GM04503 (cell line): ENCODE measurements around the gene ATP11A.
"Not testable (repeated sequence)": the region's sequence is repeated elsewhere in the genome, so short reads cannot be mapped to it uniquely, and the experiment has no call there.

Experiments used
- DNase-seq: peaks from one replicate; pipeline ENCODE4 v3.0.0-alpha.2; 2012; ENCODE audit warnings: low read depth

ATP11A gene

GRCh38 chr13:112796190-112796915 is 106.5 kb downstream of the ATP11A start:
- no peak for DNase-seq

DNA sequence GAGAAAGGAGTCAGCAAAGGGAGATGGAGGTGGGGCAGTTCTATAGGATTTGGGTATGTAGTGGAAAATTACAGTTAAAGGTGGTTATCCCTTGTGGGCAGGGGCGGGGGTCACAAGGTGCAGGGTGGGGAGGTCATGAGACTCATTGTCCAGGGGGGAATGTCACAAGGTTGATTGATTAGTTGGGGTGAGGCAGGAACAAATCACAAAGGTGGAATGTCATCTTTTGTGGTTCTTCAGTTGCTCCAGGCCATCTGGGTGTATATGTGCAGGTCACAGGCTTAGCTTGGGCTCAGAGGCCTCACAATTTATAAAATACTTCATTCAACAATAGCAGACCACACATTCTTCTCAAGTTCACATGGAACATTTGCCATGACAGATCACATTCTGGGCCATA is 109.6 kb downstream of the ATP11A start:
- DNase-seq: no peak

GRCh38 chr13:112800057-112800456 is 110.2 kb downstream of the ATP11A start:
- DNase-seq: no peak

DNA sequence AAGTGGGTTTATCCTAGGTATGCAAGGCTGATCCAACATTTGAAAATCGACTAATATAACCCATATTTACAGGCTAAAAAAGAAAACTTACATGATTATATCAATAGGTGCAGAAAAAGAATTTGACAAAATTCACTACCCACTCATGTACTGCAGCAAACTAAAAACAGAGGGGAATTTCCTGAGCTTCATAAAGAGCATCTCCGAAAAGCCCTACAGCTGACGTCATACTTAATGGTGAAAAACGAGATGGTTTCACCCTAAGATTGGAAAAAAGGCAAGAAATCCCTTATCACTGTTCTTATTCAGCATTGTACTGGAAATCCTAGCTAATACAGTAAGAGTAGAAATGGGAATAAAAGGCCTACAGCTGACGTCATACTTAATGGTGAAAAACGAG is 111.0 kb downstream of the ATP11A start:
- not testable (repeated sequence) for DNase-seq

GRCh38 chr13:112802802-112803195 is 113.0 kb downstream of the ATP11A start:
- DNase-seq: no peak

DNA sequence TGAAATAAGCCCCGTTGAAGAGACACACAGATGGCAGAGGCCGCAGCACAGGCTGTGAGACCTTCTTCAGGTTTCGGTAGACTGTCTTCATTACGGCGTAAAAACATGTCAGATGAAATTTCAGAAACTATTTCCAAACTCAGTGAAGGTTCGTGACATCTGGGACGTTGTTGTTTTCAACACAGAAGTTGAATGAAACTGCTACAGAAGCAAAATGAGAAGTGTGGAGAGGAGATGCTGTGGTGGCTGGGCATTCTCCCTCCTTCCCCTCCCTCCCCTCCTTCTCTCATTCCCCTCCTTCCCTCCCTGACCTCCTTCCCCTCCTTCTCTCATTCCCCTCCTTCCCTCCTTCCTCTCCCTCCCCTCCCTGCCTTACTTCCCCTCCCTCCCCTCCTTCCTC is 113.6 kb downstream of the ATP11A start:
- no peak for DNase-seq

DNA sequence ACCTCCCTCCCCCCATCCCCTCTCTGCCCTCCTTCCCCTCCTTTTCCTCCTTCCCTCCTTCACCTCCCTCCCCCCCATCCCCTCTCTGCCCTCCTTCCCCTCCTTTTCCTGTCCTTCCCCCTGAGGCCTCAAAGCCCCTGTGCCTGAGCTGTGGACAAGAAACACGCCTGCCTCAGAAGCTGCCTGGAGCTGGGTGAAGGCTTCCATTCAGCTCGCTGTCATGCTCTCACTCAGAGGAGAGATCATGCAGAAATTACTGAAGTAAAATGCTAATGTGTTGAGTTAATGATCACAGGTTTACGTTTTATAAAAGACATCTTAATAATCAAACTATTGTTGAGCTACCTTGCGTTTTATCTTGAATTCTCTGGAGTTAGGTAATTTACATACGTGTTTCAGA is 114.5 kb downstream of the ATP11A start:
- no peak for DNase-seq

DNA sequence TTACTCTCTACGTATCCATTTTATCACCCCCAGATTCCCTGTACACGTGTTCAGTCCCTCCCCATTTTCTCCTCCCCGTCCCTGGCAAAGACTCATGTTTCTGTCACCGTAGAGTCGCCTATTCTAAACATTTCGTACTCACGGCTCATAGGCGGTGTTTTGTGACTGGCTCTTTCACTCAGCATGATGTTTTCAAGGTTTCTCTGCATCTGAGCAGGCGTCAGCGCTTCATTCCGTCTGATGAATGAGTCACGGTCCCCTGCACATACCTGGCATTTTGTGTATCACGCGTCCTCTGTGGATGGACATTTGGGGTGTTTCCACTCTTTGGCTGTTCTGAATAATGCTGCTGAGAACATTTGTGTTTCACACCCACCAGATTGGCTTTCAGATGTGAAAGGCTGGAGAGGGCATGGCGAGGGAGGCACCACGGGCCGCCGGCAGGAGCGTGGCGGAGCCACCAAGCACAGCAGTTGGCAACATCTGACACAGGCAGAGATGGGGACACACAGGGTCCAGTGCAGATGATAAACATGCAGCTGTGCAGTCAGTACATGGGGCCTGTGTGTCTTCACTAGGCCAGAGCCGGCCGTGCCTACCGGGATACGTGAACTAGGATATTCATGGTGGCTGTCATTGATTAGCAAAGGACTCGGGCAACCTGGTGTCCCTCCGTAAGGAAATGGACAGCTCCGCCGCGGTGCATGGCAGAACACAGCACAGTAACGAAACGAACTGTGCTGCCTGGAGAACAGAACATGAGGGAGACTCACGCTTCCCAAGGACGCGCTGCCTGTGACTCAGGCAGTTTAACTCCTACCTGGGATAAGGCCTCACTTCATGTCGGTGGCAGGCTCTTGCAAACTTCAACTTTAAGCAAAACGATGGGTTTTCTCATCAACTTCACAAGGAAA is 117.2 kb downstream of the ATP11A start:
- no peak for DNase-seq

DNA sequence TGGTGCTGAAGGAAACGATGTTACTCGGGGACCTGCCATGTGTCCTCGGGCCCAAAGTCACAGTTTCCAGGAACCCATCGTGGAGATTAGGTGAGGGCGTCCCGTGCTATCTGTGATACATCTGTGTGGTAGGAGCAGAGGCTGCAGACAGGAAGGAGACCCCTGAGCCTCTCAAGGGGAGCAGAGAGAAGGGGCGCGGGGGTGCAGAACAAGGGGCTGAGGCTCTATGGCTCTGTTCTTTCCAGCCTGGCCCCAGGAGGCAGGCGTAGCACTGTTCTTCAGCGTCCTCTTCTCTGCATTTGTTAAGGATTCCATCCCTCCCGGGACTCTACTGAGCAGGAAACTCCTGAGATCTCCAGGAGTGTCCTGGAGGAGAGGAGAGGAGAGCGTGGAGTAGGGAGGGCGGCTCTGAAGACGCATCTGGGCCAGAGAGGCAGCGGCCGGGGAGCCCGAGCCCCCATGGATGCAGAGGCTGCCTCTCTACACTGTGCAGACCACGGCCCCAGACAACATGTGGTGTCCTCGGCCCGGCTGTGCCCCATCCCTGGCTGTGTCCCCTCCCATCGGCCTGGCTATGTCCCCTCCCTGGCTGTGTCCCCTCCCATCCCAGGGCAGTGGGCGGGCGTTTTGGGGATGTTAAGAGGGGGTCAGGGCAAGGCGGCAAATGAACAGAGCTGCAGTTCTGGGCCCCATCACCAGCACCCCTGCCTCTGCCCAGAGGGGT is 118.0 kb downstream of the ATP11A start:
- no peak for DNase-seq

DNA sequence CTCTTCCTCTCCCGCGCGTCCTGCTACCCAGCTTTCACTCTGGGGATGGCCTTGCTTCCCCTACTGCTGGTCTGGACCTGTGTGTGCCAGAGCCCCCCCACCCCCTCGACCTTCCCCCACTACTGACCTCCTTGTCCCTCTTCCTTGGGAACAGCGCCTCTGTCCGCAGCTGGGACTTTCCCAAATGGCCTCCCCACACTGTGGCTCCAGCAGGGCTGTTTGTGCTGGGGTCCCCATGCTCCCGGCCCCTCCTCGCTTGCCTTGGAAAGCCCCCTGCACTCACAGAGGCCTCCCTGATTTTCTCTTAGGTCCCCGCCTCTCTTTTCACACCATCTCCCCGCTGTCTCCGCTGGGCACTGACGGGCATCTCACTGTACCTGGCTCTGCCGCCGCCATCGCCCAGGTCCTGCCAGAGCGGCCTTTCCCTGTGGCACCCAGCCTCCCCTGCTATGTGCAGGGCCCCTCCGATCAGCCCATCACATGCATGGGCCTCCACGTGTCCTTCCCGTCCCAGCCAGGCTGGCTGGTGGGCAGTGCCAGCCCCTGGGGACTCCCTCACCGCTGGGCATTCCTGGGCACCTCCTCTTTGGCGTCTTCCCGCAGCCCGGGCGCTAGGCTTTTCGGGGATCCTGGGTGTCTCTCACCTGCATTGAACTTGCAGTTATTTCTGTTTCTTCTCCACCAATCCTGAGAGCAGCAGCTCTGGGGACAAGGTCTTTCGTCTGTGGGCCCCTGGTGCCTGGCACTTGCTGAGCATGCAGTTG is 118.7 kb downstream of the ATP11A start:
- DNase-seq: no peak

- DNase-seq: no peak
Observed at GRCh38 chr13:112809332-112810315, 119.8 kb downstream of the ATP11A start.

- no peak for DNase-seq
Observed at GRCh38 chr13:112810608-112811007, 120.8 kb downstream of the ATP11A start.

- no peak for DNase-seq
Observed at GRCh38 chr13:112812306-112813055, 122.6 kb downstream of the ATP11A start.

GRCh38 chr13:112813552-112813951 is 123.7 kb downstream of the ATP11A start:
- no peak for DNase-seq

DNA sequence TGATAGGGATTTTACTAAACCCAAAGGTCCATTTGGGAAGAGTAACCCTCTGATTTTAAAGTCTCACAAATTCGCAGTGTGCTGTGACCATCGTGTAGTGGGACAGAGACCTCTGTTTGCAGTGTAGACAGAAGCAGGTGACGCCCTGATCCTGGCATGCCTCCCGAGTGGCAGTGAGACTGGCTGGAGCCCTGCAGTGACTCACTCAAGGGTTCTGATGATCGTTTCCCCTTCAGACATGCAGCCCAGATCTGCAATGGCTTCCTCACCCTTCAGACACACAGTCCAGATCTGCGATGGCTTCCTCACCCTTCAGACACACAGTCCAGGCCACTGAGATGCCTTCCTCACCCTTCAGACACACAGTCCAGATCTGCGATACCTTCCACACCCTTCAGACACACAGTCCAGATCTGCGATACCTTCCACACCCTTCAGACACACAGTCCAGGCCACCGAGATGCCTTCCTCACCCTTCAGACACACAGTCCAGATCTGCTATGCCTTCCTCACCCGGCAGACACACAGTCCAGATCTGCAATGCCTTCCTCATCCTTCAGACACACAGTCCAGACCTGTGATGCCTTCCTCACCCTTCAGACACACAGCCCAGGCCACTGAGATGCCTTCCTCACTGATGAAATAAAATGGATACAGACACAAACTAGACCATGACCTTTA is 125.2 kb downstream of the ATP11A start:
- no peak for DNase-seq

GRCh38 chr13:112815871-112816270 is 126.0 kb downstream of the ATP11A start:
- no peak for DNase-seq

GRCh38 chr13:112818040-112818697 is 128.3 kb downstream of the ATP11A start:
- DNase-seq: no peak

DNA sequence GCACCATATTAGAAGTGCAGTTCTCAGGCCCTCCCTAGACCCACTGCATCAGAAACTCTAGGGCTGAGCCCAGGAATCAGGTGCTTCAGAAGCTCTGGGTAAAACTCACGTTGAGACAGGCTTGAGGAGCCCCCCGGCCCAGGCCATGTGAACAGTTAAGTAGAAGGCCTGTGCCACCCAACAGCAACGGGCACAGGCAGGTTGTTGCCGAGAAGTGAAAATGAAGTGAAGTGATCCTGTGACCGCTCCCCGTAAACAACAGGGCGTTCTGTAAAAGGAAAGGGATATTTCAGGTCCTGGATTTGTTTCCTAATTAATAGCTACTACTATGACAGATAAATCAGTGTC is 128.8 kb downstream of the ATP11A start:
- no peak for DNase-seq

GRCh38 chr13:112819111-112819510 is 129.3 kb downstream of the ATP11A start:
- DNase-seq: no peak
